Gastrocnemius medialis (tissue), 4 donors: ENCODE measurements around the gene SAV1. TPM values are rescaled to one million over a fixed set of nuclear protein-coding genes. Genes with fewer than 3 reads are reported as not detected.

ENCODE experiments used
- ATAC-seq, 2 donors: fragments of 150-250 bp; one replicate each; pipeline ENCODE4 v1.9.1; 2016
- DNase-seq, 2 donors: peaks; one replicate each; pipeline ENCODE4 v3.0.0-alpha.2; 2019
- H3K27ac ChIP-seq, 4 donors: fragments of 200-600 bp; sonication (generic); 1 replicate in 1 of 4; 2 replicates in 3 of 4; pipeline ENCODE4 v1.5.1; 2016 to 2018; ENCODE audit warnings: mild to moderate bottlenecking in 2 of 4, moderate library complexity in 1 of 4
- H3K27me3 ChIP-seq, 3 donors: fragments of 200-600 bp; sonication (generic) in 2 of 3; 1 replicate in 1 of 3; 2 replicates in 2 of 3; pipeline versions ENCODE4 v1.5.1 to v1.6.0; 2016 to 2019; ENCODE audit warnings: mild to moderate bottlenecking in 1 of 3, moderate library complexity in 1 of 3
- H3K36me3 ChIP-seq, 2 donors: fragments of 200-600 bp; sonication (generic) in 1 of 2; one replicate each; pipeline ENCODE4 v1.5.1; 2017 to 2018
- H3K4me1 ChIP-seq, 2 donors: fragments of 200-600 bp; sonication (generic) in 1 of 2; one replicate each; pipeline ENCODE4 v1.5.1; 2016 to 2017; ENCODE audit warnings: mild to moderate bottlenecking in 2 of 2
- H3K4me3 ChIP-seq, 4 donors: fragments of 200-600 bp; sonication (generic) in 3 of 4; 1 replicate in 1 of 4; 2 replicates in 3 of 4; pipeline ENCODE4 v1.5.1; 2016 to 2019; ENCODE audit warnings: mild to moderate bottlenecking in 2 of 4
- H3K9me3 ChIP-seq, 3 donors: fragments of 200-600 bp; sonication (generic) in 2 of 3; 1 replicate in 1 of 3; 2 replicates in 2 of 3; pipeline ENCODE4 v1.5.1; 2016 to 2019
- POLR2A ChIP-seq, 2 donors: fragments of 450-650 bp; IDR thresholded peaks; one replicate each; pipeline ENCODE4 v1.6.1; 2017; ENCODE audit warnings: antibody characterized with exemption in 2 of 2, mild to moderate bottlenecking in 2 of 2, moderate library complexity in 2 of 2
- in situ Hi-C, 4 donors: fragments of 200-750 bp; cut with MboI; loops; one replicate each; pipeline versions ENCODE4 v1.15.0 to v1.8.0; 2017; ENCODE audit warnings: low sequenced_read_pairs in 4 of 4
- intact Hi-C: fragments of 100-400 bp; cut with DNase I; formaldehyde crosslinking; loops from one replicate; pipeline ENCODE4 v1.15.1; 2023; ENCODE audit warnings: low total_unique reads
- total RNA-seq, 4 donors: library from RNA; depleted of rRNA; stranded (reverse); fragments of >200 nt; gene quantifications; one replicate each; pipeline versions ENCODE4 v1.1.0 to v1.2.3, GENCODE V29; 2016
- TF ChIP-seq, protein P1 (sequence below), 5 experiments: fragments of 450-650 bp in 3 of 5; fragments of 200-600 bp in 2 of 5; sonication (generic) in 2 of 5; IDR thresholded peaks in 4 of 5; conservative IDR thresholded peaks in 1 of 5; 1 replicate in 4 of 5; 2 replicates in 1 of 5; pipeline ENCODE4 v1.5.1; 2016 to 2019; ENCODE audit warnings: antibody characterized with exemption in 5 of 5, mild to moderate bottlenecking in 3 of 5, moderate library complexity in 3 of 5

The SAV1 gene
- total RNA-seq, 4 donors from 2014 or later, result 18.3 to 68.7 (median 36.8) TPM

DNA sequence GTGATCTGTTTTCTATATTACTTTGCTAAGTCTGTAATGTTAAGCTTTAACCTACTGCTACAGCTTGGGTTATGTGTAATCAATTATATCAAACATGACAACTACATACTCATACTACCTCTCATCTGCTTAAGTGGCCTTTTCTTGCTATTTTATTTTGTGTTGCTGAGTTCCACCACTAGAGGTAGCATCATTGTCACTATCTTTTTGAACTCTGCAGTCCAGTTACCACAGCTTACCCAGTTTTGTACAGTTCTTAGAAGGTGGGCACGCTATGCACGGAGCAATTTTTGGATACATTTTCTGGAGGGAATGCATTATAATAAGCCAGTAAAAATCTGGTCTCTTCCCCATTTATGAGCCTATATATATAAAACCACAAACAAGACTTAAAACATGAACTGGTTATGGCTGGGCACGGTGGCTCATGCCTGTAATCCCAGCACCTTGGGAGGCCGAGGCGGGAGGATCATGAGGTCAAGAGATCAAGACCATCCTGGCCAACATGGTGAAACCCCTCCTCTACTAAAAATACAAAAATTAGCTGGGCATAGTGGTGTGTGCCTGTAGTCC is 48.5 kb downstream of the SAV1 start:
- no peaks in the 10 kb centered on the region for H3K9me3 ChIP-seq
- no peak overlapping the region for H3K27ac ChIP-seq
- H3K36me3 ChIP-seq, result no peaks in the 10 kb centered on the region
- in situ Hi-C loops (loop anchor here in 2 of 4 donors (10.0 kb wide), 2 partner anchors 95 to 155 kb away; no protein-coding TSS in a partner anchor), intact Hi-C loops (loop anchor here (5.0 kb wide), 2 partner anchors 93 to 158 kb away; no protein-coding TSS in a partner anchor)
- no peak overlapping the region for H3K4me3 ChIP-seq
- no peaks in the 10 kb centered on the region for H3K27me3 ChIP-seq
- no peaks in the 10 kb centered on the region for H3K4me1 ChIP-seq
- ATAC-seq (no peak), DNase-seq (no peak)
- TF ChIP-seq, protein P1, sequence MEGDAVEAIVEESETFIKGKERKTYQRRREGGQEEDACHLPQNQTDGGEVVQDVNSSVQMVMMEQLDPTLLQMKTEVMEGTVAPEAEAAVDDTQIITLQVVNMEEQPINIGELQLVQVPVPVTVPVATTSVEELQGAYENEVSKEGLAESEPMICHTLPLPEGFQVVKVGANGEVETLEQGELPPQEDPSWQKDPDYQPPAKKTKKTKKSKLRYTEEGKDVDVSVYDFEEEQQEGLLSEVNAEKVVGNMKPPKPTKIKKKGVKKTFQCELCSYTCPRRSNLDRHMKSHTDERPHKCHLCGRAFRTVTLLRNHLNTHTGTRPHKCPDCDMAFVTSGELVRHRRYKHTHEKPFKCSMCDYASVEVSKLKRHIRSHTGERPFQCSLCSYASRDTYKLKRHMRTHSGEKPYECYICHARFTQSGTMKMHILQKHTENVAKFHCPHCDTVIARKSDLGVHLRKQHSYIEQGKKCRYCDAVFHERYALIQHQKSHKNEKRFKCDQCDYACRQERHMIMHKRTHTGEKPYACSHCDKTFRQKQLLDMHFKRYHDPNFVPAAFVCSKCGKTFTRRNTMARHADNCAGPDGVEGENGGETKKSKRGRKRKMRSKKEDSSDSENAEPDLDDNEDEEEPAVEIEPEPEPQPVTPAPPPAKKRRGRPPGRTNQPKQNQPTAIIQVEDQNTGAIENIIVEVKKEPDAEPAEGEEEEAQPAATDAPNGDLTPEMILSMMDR (IDR thresholded peaks at IDR 0.05 in 4 of 5, conservative IDR thresholded peaks at IDR 0.05 in 1 of 5), result peak in 4 of 5 experiments; percentile 36 to 54 (median 50)
- TF ChIP-seq POLR2A (IDR thresholded peaks at IDR 0.05), result no peak

DNA sequence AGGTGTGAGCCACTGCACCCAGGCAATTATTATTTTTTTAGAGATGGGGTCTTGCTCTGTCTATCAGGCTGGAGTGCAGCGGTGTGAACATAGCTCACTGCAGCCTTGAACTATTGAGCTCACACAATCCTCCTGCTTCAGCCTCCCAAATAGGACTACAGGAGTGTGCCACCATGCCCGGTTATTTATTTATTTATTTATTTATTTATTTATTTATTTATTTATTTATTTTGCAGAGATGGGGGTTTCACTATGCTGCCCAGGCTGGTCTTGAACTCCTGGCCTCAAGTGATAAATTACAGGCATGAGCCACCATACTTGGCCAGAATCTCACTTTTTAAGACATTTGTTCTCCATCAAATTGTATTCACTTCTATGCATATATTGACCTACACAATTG is 51.8 kb downstream of the SAV1 start:
- Histone ChIP-seq H3K27me3 (no peaks in the 10 kb centered on the region), H3K27ac (no peak overlapping the region), H3K36me3 (no peaks in the 10 kb centered on the region), H3K9me3 (no peaks in the 10 kb centered on the region), H3K4me1 (no peaks in the 10 kb centered on the region), H3K4me3 (no peak overlapping the region)
- DNase-seq, result no peak
- in situ Hi-C loops (loop anchor here in 2 of 4 donors (10.0 kb wide), 2 partner anchors 99 to 159 kb away; no protein-coding TSS in a partner anchor), intact Hi-C loops (loop anchor here (5.0 kb wide), 2 partner anchors 96 to 161 kb away; no protein-coding TSS in a partner anchor)
- TF ChIP-seq, protein P1 (IDR thresholded peaks at IDR 0.05 in 4 of 5, conservative IDR thresholded peaks at IDR 0.05 in 1 of 5), result no peak
- TF ChIP-seq POLR2A (IDR thresholded peaks at IDR 0.05), result no peak
- no peak for ATAC-seq

DNA sequence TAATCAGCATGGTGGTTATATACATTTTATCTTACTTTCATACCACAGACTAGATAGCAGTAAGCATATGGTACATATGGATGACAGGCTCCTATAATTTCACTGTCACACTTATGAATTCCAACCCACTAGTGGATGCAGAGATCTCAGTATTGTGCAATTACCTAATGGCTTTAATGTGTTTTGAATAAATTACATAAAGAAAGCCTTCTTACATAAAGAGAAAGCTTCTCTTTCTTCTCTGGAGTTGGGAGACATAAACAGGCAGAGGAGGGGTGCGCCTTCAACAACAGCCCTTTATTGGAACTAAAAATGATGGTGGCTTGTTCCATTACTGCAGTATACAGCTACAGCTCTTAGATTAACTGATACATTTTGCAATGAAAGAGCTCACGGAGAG is 52.6 kb downstream of the SAV1 start:
- Histone ChIP-seq H3K27me3 (no peaks in the 10 kb centered on the region), H3K9me3 (no peaks in the 10 kb centered on the region), H3K36me3 (no peaks in the 10 kb centered on the region), H3K4me1 (no peaks in the 10 kb centered on the region), H3K27ac (no peak overlapping the region), H3K4me3 (no peak overlapping the region)
- ATAC-seq, result no peak
- intact Hi-C loops, result loop anchor here (5.0 kb wide), 2 partner anchors 97 to 162 kb away; no protein-coding TSS in a partner anchor
- no peak for DNase-seq
- no peak for TF ChIP-seq POLR2A (IDR thresholded peaks at IDR 0.05)
- in situ Hi-C loops, result loop anchor here in 2 of 4 donors (10.0 kb wide), 2 partner anchors 99 to 159 kb away; no protein-coding TSS in a partner anchor

DNA sequence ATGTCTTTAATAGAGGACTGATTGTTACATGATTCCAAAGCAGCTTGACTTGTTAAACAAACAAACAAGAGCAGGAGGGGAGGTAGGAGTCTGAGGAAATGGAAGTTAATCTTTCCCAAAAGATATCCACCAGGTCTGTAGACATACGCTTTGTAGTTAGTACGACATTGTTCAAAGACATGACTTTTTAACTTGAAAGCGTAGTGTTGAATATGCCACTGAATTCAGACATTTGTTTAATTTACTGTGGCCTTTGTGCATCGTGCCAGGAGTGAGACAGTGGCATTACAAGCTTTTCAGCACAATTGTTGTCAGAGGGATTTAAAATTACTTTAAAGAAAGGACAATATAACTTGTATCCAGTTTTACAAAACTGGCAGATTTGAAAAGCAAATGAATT is 53.0 kb downstream of the SAV1 start:
- DNase-seq, result no peak
- no peaks in the 10 kb centered on the region for H3K27me3 ChIP-seq
- H3K36me3 ChIP-seq, result no peaks in the 10 kb centered on the region
- in situ Hi-C loops (loop anchor here in 2 of 4 donors (10.0 kb wide), 2 partner anchors 100 to 160 kb away; no protein-coding TSS in a partner anchor), intact Hi-C loops (loop anchor here (5.0 kb wide), 2 partner anchors 97 to 162 kb away; no protein-coding TSS in a partner anchor)
- H3K9me3 ChIP-seq, result no peaks in the 10 kb centered on the region
- no peak for ATAC-seq
- no peak overlapping the region for H3K4me3 ChIP-seq
- H3K4me1 ChIP-seq, result no peaks in the 10 kb centered on the region
- H3K27ac ChIP-seq, result no peak overlapping the region
- TF ChIP-seq, protein P1 (IDR thresholded peaks at IDR 0.05 in 4 of 5, conservative IDR thresholded peaks at IDR 0.05 in 1 of 5), result no peak
- no peak for TF ChIP-seq POLR2A (IDR thresholded peaks at IDR 0.05)

DNA sequence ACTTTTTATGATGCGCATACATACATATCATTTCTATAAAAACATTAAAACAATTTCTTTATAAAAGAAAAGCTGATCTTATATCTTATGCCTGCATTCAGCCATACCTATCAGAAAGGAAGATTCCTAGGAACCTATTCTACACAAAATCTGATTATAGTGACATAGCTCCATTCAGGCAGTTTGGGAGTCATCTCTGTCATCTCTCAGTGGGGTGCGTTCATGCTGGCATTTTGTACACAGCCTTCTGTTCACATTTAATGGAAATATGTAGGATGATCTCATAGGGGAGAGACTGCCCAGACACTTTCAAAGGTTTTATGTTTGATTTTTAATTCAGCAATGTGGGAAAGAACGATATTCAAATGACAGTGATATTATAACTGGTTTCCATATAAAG is 55.3 kb downstream of the SAV1 start:
- TF ChIP-seq POLR2A (IDR thresholded peaks at IDR 0.05), result no peak
- TF ChIP-seq, protein P1 (IDR thresholded peaks at IDR 0.05 in 4 of 5, conservative IDR thresholded peaks at IDR 0.05 in 1 of 5), result no peak
- Histone ChIP-seq H3K4me1 (no peaks in the 10 kb centered on the region), H3K27me3 (no peaks in the 10 kb centered on the region), H3K9me3 (no peaks in the 10 kb centered on the region), H3K4me3 (no peak overlapping the region), H3K27ac (no peak overlapping the region), H3K36me3 (no peaks in the 10 kb centered on the region)
- no peak for DNase-seq
- intact Hi-C loops, result no loop called here
- in situ Hi-C loops, result loop anchor here in 2 of 4 donors (10.0 kb wide), 2 partner anchors 102 to 162 kb away; no protein-coding TSS in a partner anchor
- ATAC-seq, result no peak
